DMS79 (cell line): ENCODE results near the gene DDR2.
"Not testable (repeated sequence)": the region's sequence is repeated elsewhere in the genome, so short reads cannot be mapped to it uniquely, and the experiment has no call there.

Experiments
- DNase-seq: peaks from one replicate; lab custom pipeline; 2025; lab: John Stamatoyannopoulos, UW

Gene DDR2

DNA sequence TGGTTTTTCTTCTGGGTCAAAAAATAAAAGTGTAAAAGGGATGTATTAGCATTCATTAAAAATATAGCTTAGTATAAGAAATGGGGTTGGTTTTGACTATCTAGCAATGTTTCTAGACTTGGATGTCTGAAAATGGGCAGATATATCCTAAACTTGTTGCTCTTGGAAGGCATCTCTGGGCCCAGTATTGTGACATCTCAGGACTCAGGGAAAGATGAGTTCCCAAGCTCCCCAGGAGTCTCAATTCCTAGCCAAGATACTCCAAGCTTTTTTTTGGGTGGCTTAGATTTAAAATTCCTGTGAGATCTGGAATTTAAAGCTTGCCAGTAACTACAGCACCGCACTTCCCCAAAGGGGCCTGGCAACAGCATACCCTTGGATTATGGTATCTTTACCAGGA, 146.8 kb downstream of the DDR2 start:
- DNase-seq: no peak

DNA sequence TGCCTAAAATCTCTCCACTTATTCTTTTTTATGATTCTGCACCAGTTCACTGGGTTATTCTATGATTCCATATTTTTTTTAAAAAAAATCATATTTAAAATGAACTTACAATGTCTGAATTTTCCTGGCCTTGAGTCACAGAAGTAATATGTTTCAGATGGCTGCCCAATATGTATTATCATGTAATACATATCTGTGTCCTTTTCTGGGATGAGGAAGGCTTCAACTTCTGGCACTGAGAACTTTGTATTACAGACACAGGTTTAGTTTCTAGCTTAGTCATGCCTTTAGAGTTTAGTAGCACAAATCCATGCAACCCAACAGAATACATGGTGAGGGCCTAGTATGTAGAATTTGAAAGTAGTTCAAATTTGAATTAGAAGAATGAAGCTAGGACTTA, 150.4 kb downstream of the DDR2 start:
- no peak for DNase-seq

DNA sequence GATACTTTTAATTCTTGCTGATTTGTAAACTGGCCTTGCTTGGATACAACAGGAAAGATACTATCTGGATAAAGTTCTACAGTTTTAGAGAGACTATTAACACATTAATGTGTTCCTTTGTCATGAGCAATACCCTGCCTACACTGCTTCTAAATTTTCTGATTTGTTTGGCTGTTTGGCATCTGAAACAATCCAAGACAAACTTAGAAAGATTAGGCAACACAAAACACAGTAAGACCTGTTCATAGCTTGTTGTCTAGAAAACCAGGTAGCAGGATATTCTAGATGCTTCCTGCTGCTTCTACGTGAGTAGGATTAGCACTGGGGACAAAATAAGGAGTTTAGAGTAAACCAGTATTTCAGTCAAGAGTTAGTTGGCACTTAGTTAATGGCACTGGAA, 152.7 kb downstream of the DDR2 start:
- DNase-seq: not testable (repeated sequence)

DNA sequence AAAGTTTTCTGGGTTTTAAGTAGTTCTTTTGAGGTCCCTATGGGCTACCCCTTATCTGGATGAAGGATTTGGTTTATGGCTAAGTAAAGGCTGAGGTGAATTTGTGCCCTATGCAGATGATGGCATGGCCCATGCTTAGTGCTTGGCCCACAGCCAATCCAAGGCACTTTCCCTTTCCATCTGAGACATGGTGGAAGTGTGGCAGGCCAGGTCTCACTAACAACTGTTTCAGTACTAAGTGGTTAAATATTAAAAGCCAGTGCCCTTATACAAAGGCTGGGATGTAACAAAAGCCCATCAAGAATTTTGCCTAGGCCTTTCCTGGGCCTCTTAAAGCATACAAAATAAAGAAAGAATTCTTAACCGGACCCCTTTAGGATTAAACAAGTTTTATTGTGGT, 156.5 kb downstream of the DDR2 start:
- not testable (repeated sequence) for DNase-seq

DNA sequence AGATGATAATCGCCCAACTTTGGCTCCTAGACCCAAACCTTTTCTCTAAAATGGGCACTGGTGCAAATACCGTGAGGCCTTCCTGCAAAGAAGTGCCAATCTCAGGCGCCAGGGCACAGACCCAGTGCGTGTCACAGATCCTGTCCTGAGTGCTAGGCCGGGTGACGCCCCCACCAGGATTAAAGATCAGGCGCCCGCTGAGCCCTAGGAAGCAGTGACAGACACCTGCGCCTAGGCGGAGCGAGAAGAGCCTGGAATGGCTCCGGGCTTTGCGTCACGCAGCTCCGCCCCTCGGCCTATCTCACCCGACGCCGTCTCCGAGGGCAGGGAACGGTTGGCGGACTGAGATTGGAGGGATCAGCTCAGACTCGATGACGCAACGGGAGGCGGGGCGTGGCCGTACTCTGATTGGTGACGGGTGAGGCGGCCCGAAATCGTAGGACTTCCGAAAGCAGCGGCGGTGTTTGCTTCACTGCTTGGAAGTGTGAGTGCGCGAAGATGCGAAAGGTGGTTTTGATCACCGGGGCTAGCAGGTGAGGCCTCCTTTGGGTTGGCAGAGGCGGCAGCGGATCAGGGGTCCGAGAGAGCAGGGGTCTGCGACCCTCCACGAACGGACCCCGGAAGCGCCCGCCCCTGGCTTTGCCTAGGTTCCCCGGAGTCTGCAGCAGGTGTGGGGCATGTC, 158.2 kb downstream of the DDR2 start, which contains the start of gene HSD17B7:
HSD17B7 (plus strand) TSS at position 400 of the 682 bp plus-strand sequence; CDS start at position 499, 99 bp downstream.
- peak; percentile 68 for DNase-seq

DNA sequence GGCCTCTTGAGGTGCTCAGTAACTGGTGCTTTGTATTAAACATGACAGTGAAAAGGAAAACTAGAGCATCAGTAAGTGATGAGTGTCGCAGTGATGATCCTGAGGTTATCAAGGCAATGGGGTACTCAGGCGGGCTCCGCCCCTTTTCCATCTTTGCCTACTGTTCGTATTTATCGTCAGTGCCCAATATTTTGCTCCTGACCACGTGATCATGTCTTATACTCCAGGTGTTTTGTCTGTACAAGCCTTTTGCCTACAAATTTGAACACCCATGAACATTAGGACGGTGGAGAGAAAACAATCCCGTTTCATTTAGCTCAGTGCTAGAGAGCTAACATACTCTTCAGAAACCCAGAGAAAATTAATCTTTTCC, 158.7 kb downstream of the DDR2 start:
- DNase-seq: peak; percentile 9

DNA sequence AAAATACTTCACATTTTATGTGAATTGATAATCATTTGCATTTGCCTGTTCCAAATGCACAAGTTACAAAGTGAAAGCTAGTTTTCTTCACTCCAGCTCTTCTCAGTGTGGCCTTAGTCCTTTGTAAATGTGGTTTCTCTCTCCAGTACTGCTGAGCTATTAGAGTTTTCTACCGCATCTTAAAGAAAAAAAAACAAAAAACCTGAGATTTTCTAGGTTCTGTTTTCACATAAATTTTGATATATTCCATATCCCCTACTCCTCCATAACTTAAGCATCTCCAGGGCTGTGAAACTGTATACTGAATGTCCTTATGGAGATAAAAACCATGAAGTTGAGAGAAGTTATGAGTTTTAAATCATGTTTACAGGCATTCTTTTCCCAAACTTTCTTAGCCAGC, 162.0 kb downstream of the DDR2 start:
- DNase-seq: not testable (repeated sequence)

DNA sequence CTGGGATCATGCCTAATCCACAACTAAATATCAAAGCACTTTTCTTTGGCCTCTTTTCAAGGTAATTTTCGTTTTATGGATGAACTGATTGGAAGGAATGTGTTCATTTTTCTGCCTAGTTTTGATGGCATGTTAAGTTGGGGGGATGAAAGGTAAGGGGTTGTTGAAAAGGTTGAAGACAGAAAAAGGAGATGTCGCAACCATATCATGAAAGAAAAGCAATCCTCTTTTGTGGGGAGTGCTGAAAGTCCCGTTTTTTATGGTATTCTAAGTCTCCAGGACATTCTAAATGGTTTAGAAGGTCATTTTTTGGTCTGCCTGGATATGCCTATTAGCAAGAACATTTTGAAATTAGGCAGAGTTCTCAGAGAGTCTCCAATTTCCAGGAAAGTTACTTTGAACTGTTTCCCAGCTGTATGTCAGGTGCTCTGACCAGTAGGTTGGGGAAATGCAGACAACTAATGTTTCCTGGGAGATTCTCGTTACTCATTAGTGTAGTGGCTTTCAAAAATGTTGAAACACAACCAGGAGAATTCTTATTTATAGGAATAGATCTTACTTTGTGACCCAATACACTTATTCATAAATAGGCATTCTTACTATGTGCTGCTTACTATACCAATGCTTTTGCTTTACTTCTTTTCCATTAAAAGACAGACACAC, 164.5 kb downstream of the DDR2 start:
- DNase-seq: not testable (repeated sequence)

DNA sequence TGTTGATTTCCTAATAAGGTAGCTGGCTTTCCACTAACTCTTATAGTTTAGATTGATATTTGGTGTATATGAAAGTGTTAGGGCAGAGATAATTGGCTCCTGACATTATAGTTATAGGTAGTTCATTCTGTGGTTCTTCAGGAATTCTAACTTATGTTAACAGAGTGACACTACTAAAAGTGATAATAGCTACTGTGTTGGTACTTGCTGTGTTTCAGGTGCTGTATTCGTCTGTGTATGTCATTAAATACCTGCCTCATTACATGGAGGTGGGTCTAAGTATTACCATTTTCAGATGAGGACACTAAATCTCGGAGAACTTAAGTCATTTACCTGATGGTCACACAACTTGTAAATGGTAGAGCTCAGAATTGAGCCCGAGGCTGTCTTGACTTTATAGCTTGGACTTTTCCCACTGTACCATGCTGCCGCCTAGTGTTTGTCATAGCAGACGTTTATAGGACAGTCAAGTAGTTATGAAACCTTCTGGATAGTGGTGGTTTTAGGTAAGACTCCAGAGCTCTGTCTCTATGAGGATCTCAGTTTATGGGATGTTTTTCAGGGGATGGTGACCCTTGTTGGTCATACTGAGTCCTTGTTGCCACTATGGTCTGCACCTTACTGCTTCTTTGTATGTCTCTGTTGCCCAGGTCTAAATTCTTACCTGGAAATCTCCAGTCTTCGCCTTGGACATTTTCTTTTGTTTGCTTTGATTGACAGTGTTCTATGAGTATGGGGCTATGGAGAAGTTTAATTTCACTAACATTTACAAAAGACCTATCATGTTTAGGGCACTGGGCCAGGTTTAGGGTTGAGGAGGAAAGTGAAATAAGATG, 167.9 kb downstream of the DDR2 start:
- not testable (repeated sequence) for DNase-seq

DNA sequence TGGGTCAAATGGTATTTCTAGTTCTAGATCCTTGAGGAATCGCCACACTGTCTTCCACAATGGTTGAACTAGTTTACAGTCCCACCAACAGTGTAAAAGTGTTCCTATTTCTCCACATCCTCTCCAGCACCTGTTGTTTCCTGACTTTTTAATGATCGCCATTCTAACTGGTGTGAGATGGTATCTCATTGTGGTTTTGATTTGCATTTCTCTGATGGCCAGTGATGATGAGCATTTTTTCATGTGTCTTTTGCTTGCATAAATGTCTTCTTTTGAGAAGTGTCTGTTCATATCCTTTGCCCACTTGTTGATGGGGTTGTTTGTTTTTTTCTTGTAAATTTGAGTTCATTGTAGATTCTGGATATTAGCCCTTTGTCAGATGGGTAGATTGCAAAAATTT, 175.2 kb downstream of the DDR2 start:
- not testable (repeated sequence) for DNase-seq

DNA sequence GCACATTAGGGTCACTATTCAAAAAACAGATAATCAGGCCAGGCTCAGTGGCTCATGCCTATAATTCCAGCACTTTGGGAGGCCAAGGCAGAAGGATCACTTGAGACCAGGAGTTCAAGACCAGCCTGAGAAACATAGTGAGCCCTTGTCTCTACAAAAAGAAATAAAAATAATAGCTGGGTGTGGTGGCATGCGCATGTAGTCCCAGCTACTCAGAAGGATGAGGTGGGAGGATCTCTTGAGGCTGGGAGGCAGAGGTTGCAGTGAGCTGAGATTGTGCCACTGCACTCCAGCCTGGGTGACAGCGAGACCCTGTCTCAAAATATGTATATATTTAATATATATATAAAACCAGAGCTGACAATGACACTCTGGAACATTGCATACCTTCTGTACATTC, 180.1 kb downstream of the DDR2 start:
- DNase-seq: not testable (repeated sequence)

DNA sequence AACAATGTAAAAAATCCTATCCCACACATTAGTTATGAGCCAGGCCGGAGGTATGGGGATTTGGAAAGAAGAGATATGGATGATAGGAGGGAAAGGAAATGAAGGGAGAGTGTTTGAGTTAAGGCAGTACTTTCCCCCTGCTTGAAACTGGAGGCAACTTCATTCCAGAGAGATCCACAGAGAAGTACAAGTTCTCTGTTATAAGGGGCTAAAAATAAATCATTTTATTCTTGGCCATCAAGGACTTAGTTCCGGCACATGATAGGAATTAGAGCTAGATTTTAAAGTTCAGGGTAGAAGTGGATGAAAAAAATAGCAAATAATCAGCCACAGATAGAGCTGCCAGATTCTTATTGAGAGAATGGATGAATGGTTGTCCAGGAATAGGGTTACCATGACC, 185.9 kb downstream of the DDR2 start:
- not testable (repeated sequence) for DNase-seq

DNA sequence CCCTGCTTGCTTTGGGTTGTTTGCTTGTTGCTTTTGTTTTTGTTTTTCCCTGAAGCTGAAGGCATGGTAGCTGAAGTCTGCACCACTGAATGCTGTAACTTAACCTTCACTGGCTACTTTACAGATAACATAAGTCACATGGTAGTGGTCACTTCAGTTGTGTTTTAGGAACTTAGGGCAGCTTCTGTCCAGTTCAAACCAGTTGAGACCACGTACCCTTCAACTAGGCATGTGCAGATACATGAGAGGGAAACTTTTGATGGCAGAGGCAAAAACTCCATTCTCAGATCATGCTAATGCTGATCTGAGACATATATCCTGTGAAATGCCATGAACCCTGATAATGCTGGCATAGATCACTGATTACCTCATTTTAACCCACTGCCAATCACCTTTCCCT, 186.4 kb downstream of the DDR2 start:
- DNase-seq: not testable (repeated sequence)

DNA sequence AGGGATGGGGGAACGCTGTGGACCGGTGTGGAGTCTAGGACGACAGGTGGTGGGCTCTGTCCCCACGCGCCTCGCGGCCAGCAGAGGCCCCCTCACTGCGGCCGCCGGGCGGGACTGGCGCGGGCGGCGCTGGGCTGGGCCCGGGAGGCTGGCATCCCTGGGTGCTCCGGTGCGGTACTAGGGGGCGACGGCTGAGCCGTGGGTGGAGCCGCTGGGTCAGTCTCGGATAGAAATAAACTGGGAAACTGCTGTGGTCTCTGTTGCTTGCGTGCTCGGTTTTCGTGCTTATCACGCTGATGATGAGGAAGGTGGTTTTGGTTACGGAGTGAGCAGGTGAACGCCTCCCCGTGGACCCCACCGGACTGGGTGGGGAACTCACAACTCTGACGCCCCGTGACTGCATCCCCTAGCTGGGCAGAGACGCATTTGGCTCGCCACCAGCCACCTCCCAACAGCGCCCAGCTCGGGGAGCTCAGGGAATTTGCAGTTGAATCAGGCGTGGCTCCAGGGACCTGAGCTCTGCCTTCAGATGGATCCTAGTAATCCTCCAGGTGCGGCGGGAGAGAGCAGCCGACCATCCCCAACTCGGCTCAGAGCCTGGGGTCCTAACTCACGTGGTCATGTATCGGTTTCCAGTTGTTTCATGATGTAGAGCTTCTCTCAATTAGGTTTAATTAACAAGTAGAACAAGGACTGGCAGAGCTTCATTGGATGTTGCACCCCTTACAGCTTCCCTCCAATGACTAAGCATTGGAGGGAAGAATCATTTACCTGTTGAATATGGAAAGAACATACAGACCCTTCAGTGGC, 190.3 kb downstream of the DDR2 start:
- DNase-seq: no peak

DNA sequence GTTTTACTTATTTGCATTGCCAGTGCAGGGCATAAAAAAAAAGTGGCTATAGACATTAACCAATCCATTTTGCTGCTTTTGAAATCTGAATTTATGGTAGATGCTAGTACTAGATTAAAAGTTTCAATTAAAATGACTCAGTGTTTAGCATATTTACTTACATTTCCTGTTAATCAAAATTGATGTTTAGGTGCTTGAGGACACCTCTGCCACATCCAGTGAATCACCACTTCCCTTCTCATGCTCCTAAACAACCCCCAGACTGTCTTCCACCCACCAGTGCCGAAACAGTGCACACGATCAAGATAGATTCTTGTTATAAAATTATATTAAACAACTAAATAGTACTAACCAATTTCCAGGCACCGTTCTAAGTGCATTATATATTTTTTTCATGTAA, 191.0 kb downstream of the DDR2 start:
- no peak for DNase-seq

DNA sequence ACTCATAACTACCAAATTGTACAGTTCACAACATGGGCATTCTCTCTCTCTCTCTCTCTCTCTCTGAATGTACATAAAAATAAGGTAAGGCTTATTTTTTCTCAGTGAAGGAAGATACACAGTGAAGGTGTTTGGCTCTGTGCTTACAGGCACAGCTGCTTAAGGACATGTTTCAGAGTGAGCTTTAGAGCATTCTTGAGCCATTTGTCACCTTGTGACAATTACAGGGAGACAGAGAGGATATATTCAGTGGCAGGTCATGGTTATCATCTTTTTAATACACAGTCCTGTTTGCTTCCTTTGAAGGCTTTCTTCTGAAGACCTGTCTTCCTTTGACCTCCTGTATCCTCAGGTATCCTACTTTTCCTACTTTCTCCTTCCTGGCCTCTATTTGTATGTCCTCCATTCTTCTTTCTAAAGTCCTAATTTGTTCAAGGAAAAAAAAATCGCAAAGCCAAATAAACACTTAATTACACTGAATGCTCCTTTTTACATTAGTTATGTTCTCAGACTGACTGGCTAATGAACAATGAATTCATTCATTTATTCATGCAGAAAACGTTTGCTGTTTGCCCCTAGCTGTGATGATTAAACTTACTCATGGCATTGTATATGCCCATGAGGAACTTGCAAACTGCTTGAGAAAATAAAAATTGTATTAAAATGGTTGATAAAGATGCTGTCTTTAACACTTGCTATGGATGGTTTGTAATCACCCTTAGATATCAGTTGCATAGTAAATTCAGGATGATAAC, 191.7 kb downstream of the DDR2 start:
- DNase-seq: no peak

DNA sequence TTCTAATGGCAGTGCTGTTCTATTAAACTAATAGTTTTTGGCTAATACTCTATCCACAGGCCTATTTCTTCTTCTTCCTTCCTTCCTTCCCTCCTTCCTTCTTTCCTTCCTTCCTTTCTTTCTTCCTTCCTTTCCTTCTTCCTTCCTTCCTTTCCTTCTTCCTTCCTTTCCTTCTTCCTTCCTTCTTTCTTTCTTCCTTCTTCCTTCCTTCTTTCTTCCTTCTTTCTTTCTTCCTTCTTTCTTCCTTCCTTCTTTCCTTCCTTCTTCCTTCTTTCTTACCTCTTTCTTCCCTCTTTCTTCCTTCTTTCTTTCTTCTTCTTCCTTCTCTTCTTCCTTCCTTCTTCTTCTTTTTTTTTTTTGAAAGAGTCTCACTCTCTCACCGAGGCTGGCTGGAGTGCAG, 197.0 kb downstream of the DDR2 start:
- DNase-seq: no peak

DNA sequence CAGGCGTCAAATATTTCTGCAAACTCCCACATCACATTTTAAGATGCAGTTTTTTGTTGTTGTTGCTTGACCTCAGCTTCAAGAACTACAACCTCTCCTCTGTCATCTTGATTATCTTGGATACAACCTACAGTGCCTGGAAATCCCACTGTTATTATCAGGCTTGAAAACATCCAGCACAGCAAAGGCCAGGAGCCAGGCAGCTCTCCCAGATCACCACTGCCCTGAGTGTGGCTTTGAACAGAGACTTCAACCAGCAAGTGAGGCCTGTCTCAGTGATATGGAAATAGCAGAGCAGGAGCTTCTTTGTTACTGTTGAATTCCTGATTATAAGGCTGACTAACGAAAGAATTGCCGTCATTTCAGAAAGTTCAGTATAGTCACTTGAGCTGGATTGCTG, 200.2 kb downstream of the DDR2 start:
- DNase-seq: no peak

DNA sequence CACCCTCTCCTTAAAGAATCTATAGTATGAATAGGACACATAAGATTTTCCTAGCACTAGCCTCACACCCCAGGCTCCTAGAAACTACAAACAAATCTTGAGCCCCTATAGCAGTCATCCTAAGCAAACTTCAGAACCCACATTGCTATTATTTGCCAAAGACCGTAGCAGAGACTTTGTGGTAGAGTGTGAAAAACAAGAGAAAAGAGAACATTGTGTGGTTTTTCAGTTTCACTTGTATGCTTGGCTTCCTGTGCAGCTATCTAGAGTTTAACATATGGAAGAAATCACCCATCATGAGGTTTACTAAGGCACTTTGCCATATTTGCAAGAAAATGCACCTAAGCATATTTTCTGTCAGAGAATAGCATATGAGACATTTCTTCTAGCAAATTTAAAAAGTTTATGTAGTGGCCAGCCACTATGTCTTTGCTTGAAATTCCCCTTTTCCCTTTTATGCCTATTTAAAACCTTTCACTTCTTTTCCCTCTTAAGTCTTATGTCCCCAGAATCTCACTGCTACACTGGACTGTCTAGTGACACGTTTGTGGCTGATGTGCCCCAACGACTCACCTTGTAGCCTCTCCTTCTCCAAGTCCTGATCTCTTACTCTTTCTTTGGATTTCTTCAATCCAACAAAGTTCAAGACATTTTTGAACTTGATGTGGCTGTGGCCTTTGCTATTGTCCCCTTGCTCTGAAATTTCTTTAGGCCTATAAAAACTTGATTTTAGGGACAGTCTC, 203.1 kb downstream of the DDR2 start:
- no peak for DNase-seq
